Inferior parietal cortex (tissue), 1 donor: ENCODE results near the gene DPM1.

Experiments used
- DNase-seq: peaks from one replicate; pipeline ENCODE4 v3.0.0-alpha.2; 2016; ENCODE audit errors: extremely low spot score

DPM1 gene

GRCh38 chr20:50898475-50898874, 59.9 kb downstream of the DPM1 start:
- no peak for DNase-seq

- no peak for DNase-seq
These were observed 63.1 kb downstream of the DPM1 start for GRCh38 chr20:50895111-50895830.

GRCh38 chr20:50893620-50894019, 64.7 kb downstream of the DPM1 start:
- DNase-seq = no peak

- DNase-seq = no peak
These were observed 65.9 kb downstream of the DPM1 start for GRCh38 chr20:50892394-50892793.

- no peak for DNase-seq
These were observed 67.2 kb downstream of the DPM1 start for GRCh38 chr20:50891138-50891537.

GRCh38 chr20:50887576-50887975, 70.8 kb downstream of the DPM1 start:
- no peak for DNase-seq

- DNase-seq = no peak
These were observed 72.0 kb downstream of the DPM1 start for GRCh38 chr20:50886184-50886790.

- no peak for DNase-seq
These were observed 72.6 kb downstream of the DPM1 start for GRCh38 chr20:50885781-50886180.

GRCh38 chr20:50885068-50885467, 73.3 kb downstream of the DPM1 start:
- DNase-seq = no peak
